Measurements from ENCODE around the gene ZYG11B.
A peak's percentile ranks its signal among the peaks of the same experiment; 100 is the strongest.
"Not testable (repeated sequence)": the region's sequence is repeated elsewhere in the genome, so short reads cannot be mapped to it uniquely, and the experiment has no call there.

Gene ZYG11B

DNA sequence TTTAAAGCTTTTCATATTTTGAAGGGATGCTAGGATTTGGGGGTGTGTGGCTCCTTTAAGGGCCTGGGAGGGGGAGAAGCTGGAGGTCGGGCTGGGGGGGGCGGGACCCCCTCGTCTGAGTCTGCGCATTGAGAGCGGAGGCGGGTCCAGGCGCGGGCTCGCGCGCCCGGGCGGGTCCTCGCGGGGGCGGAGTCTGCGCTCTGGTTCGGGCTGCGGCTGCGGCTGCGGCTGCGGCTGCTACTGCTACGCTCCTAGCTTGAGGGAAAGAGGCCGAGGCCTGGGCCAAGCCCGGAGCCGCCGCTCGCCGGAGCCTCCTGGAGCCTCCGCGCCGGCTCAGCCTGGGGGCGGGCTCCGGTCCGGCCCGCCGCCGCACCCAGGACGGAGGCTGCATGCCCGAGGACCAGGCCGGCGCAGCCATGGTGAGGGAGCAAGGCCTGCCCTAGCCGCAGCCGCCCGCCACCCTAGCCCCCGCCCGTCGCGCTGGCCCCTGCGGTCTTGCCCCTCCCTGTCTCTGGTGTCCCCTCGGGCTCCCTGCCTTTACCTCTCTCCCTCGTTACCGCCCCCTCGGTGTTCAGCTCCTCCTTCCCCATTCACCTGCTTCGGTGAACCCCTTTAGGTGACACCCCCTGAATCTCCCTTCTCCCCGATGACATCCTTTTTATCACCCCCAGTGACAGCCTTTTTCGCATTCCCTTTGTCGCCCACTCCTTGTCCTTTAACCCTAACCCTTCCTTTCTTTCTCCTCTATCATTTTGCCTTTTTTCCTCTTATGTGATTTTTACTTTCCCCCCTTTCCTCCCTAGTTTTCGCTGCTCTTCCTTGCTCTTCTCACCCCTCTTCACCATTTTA lies at the start of gene ZYG11B:
TSS of gene ZYG11B (plus strand) at position 189 of the 849 bp plus-strand sequence. CDS start at position 390, 201 bp downstream.
- DNase-seq: peak; percentile 77

DNA sequence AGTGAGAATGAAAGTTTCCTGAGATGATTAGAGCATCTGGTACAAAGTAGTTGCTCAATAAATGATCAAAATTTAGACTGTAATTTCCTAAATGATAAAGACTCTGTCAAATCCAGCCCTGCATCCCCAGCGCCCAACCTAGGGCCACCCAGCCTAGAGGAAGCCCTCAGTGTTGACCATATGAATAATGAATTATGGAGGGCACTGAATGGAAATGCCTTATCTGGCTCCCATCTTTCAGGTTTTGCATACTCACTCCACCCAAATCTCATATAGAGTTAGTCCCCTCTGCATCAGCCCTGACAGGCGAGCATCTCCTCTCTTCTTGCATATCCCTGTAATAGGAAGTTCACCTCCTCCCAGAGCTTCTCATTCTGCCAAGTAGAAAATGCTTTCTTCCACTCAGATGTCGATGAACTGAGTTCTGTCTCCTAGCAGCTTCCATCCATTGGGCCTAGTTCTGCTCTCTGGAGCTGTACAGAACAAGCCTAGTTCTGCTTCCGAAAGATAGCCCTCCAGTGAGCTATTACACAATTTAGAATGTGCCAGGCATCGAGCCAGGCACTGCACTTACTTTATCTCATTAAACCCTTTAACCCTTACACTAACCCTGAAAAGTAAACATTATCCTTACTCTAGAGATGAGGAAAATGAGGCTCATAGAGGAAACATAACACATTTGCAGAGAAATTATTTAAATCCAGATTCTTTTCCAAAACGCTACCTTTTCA lies 49.0 kb upstream of the ZYG11B start:
- no peak for DNase-seq

DNA sequence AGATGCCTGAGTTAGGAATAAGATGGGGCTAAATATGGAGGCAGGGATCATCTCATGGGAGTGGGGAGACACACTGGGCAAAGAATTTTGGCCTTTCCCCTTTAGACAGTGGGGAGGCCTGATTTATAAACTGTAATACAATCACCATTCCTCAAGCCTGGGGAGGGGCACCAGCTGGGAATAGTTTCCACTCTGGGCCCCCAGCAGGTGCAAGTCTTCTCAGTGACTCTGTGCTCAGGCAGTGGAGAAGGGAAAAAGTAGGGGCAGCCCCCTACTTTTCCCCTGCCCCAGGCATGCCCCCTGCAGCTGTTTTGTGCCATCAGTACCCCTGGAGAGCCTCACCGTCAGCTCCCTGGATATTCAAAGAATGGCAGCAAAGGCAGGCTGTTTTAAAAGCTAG lies 47.2 kb upstream of the ZYG11B start:
- DNase-seq: no peak

DNA sequence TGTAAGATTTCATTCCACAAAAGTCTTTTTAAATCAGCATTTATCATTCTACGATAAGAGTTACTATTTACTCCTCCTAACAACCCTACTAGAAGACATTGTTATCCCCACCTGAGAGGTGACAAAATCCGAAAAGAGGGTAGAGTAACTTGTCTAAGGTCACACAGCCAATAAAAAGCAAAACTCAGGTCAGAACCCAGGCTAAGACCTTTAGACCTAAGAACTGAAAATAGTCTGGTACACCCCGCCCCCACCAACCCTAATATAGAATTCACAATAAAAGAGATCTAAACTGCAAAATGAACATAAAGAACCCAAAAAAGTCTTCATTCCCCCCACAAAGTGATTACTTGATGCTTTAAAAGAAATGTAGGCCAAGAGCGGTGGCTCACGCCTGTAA lies 46.8 kb upstream of the ZYG11B start:
- no peak for DNase-seq

DNA sequence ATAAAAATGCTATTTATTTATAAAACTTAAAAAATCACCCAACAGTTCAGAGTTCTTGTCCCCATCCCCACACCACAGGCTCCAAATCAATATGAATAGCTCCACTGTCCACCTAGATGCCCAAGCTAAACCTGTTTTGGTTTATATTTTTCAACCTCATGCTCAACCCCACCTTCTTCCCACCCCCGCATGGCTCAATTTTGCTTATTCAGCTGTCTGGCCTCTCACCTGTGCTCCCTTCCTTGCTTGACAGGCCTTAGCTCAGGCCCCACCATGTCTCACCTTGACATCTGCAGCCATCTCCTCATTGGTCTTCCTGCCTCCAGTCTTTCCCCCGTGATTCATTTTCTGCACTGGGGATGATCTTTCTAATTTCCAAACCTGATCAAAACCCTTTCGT lies 45.9 kb upstream of the ZYG11B start:
- DNase-seq: no peak

DNA sequence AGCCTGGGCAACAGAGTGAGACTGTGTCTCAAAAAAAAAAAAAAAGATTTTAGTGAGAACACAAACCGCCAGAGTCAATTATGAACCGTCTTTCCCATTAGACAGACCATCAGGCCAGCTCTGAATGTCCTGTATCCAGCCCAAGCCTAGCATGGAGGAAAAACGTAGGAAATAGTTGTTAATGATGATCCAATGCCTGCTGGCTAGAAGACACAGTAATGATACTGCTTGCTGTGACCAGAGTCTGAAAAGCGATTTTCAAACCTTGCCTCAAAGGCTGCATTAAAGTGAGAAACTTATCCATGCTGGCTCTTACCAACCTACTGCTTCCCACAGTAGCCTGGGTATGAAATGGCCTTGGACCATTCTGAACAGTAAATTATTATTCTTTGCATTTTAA lies 45.1 kb upstream of the ZYG11B start:
- no peak for DNase-seq

DNA sequence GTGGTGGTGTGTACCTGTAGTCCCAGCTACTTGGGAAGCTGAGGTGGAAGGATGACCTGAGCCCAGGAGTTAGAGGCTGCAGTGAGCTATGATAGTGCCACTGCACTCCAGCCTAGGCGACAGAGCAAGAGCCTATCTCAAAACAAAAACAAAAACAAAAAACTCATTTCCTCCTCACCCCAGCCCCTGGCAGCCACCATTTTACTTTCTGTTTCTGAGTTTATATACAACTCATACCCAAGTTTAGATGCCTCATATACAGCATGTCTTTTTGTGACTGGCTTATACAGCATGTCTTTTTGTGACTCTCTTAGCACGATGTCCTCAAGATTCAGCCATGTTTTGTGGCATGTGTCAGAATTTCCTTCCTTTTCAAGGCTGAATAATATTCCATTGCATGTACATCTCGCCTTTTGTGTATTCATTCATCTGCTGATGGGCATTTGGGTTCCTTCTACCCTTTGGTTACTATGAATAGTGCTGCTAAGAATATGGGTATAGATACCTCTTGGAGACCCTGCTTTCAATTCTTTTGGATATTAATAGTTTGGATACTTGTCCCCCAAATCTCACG lies 42.8 kb upstream of the ZYG11B start:
- no peak for DNase-seq

DNA sequence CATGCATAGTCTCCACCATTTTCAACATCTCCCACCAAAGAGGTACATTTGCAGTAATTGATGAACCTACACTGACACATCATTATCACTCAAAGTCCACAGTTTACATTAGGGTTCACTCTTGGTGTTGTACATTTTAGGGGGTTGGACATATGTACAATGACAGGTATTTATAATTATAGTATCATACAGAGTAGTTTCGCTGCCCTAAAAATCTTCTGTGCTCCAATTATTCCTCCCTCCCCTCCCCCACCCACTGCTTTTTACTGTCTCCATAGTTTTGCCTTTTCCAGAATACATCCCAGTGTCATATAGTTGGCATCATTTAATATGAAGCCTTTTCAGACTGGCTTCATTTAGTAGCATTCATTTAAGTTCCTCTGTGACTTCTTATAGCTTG lies 41.7 kb upstream of the ZYG11B start:
- no peak for DNase-seq

DNA sequence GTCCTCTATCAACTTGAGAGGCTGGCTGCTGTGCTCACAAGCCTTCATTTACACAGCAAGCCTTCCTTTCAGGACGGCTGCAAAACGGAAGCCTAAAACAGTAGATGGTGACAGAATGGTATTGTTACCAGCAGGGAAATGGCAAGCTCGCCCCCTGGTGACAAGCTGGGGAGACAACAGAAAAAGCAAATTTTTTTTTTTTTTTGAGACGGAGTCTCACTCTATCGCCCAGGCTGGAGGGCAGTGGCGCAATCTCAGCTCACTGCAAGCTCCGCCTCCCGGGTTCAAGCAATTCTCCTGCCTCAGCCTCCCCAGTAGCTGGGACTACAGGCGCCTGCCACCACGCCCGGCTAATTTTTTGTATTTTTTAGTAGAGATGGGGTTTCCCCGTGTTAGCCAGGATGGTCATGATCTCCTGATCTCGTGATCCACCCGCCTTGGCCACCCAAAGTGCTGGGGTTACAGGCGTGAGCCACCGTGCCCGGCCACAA lies 39.9 kb upstream of the ZYG11B start:
- DNase-seq: peak; percentile 68

DNA sequence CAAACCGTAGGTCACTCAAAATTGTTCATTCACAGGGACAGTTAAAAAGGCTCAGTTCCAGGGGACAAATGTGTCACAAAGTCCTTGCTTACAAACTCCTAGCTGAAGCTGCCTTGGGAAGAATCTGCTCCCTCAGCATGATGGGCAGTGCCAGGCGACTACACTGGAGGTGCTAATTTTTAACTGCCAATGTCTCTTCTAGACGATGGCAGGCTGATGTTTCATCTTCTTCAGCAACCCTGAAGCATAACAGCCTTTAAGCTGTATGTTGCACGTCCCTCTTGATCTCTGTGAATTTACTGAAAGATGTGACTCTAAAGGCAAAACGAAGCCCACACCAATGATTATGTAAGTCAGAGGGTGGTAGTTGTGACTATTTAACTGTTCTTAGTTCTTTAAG lies 39.4 kb upstream of the ZYG11B start:
- no peak for DNase-seq

DNA sequence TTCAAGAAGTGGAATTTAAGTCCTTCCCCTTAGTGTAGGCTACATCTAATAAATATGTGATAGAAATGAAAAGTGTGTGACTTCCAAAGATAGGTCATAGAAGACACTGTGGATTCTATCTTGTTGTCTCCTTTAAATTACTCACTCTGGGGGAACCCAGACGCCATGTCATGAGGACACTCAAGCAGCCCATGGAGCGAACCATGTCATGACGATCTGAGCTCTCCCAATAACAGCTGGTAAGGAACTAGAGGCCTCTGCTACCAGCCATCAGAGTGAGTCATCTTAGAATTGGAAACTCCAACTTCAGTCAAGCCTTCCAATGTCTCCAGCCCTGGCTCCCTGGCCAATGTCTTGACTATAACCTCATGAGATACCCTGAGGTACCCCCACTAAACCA lies 34.4 kb upstream of the ZYG11B start:
- no peak for DNase-seq

DNA sequence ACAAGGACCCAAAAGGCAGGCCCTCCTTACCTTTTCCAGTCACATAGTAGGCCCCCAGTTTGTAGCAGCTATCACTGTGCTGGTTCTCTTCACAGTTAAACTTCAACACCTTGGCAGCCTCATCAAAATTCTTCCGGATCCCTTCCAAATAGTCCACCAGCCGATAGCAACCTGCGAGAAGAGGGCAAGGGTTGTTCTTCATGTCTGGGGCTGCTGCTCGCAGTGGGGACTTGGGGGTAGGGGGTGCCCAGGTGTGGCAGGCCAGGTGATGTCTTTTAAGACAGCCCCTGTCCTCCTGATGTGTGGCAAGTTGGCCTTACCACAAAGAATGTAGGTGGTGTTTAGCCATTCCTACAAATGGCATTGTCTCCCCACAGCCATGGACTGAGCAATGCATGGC lies 33.6 kb upstream of the ZYG11B start:
- DNase-seq: no peak

DNA sequence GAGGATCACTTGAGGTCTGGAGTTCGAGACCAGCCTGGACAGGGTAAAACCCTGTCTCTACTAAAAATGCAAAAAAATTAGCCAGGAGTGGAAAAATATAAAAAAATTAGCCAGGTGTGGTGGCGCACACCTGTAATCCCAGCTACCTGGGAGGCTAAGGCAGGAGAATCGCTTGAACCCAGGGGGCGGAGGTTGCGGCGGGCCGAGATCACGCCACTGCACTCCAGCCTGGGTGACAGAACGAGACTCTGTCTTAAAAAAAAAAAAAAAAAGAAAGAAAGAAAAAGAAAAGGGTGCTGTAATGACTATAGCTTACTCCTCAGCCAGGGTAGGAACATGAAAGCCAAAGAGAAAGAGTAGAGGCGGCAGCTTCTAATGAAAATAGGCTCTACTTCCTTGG lies 32.9 kb upstream of the ZYG11B start:
- not testable (repeated sequence) for DNase-seq

DNA sequence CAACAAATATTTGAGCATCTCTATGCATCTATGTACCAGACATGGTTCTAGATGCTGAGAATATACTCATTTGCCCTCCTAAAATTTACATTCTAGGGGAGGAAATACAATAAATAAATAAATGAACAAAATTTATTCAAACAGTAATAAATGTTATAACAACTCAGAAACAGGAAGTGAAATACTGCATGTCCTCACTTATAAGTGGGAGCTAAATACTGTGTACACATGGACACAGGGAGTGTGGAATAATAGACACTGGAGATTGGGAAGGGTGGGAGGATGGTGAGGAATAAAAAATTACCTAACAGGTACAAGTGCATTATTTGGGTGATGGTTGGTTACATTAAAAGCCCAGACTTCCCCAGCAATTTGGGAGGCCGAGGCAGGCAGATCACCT lies 32.4 kb upstream of the ZYG11B start:
- DNase-seq: no peak

DNA sequence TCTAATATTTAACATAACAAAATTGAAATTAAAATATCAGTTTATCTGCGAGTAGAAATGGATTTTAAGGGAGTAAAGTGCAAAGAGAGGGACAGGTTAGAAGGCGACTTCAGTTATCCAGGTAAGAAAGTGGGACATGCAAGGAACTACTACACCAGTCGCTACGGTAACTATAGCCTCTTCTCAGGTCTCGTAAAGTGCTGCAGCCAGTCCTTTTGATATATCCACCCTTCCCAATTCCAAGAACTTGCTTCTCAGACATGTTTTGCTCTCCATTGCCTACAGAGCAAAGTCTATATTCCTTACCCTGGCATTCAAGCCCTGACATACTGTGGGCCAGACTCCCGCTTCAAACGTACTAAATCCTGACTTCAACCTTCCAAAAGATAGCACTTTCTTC lies 30.6 kb upstream of the ZYG11B start:
- no peak for DNase-seq

DNA sequence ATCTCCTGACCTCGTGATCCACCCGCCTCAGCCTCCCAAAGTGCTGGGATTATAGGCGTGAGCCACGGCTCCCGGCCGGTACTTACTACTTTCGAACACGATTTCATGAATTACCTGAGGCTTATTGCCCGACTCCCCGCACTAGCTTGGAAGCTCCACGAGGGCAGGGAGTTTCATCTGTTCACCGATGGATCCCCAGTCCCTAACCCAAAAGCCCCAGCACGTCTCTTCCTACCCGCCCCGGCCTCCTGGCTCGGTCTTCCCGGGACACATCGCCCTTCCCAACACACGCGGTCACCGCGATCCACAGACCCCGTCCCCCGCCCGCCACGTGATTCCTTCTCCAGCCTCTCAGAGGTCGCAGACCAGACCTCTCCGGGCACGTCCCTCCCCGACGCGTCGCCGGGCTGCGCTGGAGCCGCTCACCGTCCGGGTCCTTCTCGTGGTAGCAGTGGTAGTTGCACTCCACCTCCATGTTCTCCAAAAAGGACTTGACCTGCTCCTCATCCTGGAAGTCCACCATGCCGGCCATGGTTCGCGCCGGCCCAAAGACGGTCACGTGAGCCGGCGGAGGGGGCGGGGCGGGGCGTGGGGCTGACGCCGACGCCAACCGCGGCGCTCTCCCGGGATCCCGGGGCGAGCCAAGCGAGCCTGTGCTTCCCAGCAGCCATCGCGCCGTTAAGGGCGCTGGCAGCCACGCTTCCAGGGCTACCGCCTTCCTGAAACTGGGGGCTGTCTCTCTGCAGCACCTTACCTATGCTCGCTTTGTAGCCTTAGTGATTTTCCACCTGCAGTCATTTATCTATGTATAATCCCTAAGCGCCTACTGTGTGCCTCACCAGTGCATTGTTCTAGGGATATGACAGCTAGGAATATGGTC lies 28.2 kb upstream of the ZYG11B start, which contains the start of gene COA7:
TSS of gene COA7 (minus strand) at position 553 of the 880 bp plus-strand sequence. CDS start at position 532, 21 bp downstream.
- peak; percentile 33 for DNase-seq

DNA sequence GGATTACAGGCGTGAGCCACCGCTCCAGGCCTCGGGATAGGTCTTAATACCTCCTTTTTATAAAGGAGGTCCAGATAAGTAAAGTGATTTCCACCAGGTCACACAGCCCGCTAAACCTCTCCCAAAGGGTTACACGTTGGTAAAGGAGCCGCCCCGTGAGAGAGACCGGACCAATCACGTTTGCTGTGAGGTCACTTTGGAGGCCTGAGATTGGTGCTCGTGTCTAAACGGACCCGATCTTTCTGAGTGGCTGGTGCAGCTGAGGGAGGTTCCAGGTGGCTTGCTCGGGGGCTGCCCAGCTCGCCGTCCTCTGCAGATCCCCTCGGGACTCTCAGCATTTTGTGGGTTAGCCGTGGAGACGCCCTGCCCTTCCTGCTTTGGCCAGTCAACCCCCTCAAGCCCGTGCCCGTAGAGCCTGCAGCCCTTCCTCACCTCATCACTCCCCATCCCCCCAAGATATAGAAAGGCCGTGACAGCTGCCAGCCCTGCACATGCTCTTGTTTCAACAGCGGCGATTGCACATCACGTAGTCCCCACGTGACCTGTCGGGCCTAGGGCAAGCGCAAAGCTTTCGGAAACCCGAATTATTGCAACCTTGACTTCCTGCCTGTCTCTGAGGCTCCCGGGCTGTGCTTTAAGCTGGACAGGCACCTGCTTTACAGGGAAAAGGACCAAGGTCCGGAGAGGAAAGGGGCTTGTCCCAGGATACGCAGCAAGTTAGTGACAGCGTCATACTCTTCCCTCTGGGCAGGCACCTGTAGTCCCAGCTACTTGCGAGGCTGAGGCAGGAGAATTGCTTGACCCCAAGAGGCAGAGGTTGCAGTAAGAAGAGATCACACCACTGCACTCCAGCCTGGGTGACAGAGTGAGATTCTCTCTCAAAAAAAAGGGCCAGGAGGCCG lies 23.1 kb upstream of the ZYG11B start:
- peak; percentile 60 for DNase-seq

DNA sequence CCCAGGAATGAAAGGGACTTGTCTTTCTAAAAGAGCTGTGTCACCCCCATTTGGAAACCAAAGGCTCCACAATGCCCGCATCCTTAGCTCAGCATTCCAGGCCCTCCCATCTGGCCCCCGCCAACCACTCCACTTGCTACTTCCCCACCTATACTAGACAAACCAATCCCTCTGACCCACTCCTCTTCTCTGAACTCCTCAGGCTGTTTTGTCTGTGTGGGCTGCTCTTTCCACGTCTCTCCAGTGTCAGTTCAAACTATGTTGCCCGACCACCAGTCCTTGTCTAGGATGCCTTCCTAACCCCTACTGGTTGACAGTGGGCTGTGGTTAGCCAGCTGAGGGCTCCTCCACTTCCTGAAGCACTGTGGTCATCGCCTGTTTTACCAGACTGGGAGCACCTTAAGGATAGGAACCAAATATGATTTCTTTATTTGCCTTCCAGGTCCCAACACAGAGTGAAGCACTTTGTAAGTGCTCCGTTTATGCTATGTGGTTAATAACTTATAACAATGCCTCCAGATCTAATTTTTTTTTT lies 20.1 kb upstream of the ZYG11B start:
- DNase-seq: no peak

DNA sequence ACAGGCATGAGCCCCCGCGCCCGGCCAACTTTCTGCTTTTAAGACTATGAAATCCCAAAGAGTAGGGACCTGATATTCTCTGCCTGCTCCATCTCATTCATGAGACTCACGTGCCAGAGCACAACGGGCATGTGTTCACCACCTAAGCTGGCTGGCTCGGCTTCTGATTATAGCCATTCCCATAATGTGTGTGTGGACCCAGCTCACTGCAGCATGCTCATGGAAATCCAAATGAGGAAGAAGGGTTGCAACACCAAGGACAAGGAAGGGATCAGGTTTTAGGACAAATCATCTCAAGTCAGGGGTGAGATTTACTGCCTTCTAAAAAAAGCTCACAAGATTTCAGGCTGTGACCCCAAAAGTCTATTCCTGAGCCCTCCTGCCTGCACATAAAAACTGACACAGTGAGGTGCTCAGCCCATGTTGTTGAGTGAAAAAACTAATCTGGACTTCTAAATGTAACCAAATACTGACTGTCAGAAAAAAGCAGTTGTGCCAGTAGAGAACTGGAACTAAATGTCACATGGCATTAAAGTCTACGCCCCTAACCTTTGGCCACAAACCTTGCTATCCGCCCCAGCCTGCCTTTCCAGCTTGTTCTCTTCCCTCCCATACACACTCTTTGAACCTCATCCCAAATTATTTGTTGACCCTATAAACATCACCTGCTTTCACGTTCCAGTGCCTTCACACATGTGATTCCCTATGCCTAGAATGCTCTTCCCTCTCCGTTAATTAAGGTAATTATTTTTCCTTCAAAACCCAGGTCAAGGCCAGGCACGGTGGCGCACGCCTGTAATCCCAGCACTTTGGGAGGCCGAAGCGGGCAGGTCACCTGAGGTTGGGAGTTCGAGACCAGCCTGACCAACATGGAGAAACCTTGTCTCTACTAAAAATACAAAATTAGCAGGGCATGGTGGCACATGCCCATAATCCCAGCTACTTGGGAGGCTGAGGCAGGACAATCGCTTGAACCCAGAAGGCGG lies 19.0 kb upstream of the ZYG11B start:
- no peak for DNase-seq

Data from activated T-cell treated with anti-CD3 and anti-CD28 coated beads for 4 hours (primary cell).